ENCODE data around the gene RFNG. TPM values are rescaled to one million over a fixed set of nuclear protein-coding genes. Genes with fewer than 3 reads are reported as not detected.
A peak's percentile ranks its signal among the peaks of the same experiment; 100 is the strongest.

RFNG gene
- polyA plus RNA-seq, 2 of the 4 experiments (the other 2 are of a cell fraction), result 8.4 to 25.7 TPM

DNA sequence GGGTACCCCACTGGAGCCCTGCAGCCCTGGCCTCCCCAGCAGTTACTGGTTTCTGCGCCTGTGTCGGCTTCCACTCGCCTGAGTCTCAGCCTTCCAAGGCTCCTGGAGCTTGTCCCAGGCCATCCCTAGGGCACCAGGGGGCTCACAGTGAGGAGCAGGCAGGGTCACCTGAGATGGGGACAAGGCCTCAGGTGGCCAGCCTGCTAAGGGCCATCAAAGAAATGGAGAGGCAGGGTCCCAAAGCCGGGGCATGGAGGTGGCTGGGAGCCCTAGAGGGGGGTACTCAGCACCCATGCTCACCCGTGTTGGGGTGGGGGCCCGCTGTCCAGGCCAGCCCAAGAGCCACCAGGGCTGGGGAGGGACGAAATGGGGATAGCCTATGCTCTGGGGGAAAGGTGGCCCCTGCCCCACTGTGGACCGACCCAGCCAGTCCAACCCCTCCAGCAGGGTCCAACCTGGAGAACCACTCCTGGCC, 45.1 kb upstream of the RFNG start (continued):
- TF ChIP-seq NFE2L2 (conservative IDR thresholded peaks at IDR 0.05; ENCODE audit: low read length) (no peak), HEYL (CRISPR knock-in tag; IDR thresholded peaks at IDR 0.05) (no peak)
- TF ChIP-seq, protein P1, sequence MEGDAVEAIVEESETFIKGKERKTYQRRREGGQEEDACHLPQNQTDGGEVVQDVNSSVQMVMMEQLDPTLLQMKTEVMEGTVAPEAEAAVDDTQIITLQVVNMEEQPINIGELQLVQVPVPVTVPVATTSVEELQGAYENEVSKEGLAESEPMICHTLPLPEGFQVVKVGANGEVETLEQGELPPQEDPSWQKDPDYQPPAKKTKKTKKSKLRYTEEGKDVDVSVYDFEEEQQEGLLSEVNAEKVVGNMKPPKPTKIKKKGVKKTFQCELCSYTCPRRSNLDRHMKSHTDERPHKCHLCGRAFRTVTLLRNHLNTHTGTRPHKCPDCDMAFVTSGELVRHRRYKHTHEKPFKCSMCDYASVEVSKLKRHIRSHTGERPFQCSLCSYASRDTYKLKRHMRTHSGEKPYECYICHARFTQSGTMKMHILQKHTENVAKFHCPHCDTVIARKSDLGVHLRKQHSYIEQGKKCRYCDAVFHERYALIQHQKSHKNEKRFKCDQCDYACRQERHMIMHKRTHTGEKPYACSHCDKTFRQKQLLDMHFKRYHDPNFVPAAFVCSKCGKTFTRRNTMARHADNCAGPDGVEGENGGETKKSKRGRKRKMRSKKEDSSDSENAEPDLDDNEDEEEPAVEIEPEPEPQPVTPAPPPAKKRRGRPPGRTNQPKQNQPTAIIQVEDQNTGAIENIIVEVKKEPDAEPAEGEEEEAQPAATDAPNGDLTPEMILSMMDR (IDR thresholded peaks at IDR 0.05), result no peak

DNA sequence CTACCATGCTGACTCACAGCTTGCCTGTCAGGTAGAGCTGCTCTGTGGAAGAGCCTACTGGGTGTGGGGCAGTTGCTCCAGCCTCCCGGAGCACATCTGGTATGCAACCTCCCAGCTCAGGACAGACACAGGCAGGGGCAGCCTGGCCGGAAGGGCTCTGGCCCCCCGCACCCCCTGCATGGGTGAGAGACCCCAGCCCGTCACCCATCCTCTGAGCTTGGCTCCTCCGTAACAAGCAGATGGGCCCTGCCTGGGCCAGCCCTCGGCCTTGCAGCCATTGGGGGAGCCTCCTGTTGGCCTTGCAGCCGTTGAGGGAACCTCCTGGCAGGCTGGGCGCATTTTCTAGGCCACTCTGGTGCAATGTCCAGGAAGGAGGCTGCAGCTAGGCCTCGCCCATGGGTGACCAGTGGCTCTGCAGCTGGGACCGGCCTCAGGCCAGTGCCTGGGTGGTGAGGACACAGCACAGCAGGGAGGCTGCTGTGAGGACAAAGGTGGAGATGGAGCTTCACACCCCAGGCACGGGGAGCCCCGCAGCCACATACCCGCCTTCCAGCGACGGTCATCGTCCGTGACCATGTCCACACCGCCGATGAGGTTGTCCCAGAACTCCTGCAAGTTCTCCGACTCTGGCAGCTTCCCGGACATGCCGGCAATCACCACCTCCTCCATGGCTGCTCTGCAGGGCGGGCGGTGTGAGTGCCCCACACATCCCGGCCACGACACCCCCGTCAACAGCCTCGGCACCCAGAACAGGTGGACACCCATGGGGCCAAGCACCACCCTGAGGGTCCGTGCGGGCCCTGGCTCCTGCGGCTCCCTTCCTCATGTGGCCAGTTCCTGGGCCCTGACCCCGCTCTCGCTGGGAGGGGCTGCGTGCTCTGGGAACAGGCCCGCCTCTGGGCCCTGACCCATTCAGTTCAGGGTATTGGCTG, 44.4 kb upstream of the RFNG start:
- peak overlapping the region; percentile 97 for H3K4me2 ChIP-seq
- no peaks in the 10 kb centered on the region for H3K9me3 ChIP-seq
- H3K27ac ChIP-seq, result peak overlapping the region; percentile 95 to 96
- no peak for FAIRE-seq
- peak overlapping the region; percentile 91 for H3K4me3 ChIP-seq
- TF ChIP-seq ESRRA (IDR thresholded peaks at IDR 0.05; ENCODE audit: borderline replicate concordance, low read length), result no peak
- TF ChIP-seq EHMT2 (IDR thresholded peaks at IDR 0.05; ENCODE audit: low read depth), result no peak
- TF ChIP-seq TP53 (CRISPR knock-in tag; IDR thresholded peaks at IDR 0.05), result peak; percentile 34; the same call in 1 of the 2 replicates
- no peak for TF ChIP-seq MAFK (IDR thresholded peaks at IDR 0.05; ENCODE audit: partially characterized antibody)
- ChIA-PET CTCF (interaction anchor here (0.7 to 3.1 kb wide), 9 partner anchors 9 to 136 kb away, joined by 3 to 17 read pairs (median 5); partner anchors contain the start of gene DCXR), POLR2A (no interaction called here)
- peaks cover 36% of the 10 kb centered on the region for H3K4me1 ChIP-seq
- ATAC-seq, result no peak
- 89% methylated on average over 31 of the region's 35 CpGs for WGBS (ENCODE audit: missing lambda C conversion rate)
- no peak for DNase-seq (ENCODE audit: low read depth in 1 of 2, low spot score in 1 of 2)

DNA sequence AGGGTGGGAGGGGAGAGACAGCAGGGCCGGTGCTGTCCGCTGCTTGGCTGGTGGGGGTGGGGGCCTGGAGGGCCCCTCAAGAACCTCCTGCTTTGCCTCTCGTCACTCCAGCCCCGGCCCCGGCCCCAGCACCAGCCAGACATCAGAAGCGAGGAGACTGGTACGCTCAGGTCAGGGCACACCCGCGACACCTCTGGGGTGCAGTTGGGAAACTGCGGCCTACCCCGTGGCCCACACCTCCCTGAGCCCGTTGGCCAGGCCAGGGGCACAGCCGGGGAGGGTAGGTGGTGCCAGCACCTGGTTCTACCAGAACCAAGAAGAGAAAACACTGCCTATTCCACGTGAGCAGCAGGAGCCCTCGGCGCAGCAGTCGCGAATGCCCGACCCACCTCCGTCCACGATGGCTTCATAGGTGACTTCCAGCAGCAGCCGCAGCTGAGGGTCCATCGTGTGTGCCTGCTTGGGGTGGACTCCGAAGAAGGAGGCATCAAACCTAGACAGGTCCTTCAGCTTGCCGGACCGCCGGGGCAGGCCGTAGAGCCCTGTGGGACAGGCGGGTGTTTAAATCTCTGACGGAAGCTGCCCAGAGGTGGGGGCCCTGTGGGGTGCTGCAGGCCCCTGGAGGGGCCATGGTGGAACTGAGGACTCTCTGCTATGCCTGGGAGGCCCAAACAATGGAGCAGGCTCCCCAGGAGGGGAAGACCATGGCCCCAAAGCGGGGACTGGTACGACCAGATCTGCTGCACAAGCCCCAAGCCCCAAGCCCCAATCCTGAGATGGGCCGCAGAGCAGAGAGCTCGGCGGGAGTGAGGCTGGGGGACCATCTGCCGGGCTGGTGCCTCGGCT, 43.5 kb upstream of the RFNG start:
- no peak overlapping the region; the same call in 2 of the 3 replicates for H3K4me3 ChIP-seq
- peak overlapping the region in 1 of 2 experiments; percentile 96; a peak in 2 of 6 replicates for H3K27ac ChIP-seq
- FAIRE-seq, result no peak
- WGBS (ENCODE audit: missing lambda C conversion rate), result 92% methylated on average over 34 of the region's 37 CpGs
- TF ChIP-seq POLR2A (IDR thresholded peaks at IDR 0.05; ENCODE audit: low read length) (no peak), EHF (CRISPR knock-in tag; IDR thresholded peaks at IDR 0.05) (no peak), TFCP2L1 (CRISPR knock-in tag; IDR thresholded peaks at IDR 0.05) (no peak), SMC3 (IDR thresholded peaks at IDR 0.05) (no peak), RFX5 (IDR thresholded peaks at IDR 0.05) (no peak), SREBF2 (IDR thresholded peaks at IDR 0.05) (no peak), GATA3 (IDR thresholded peaks at IDR 0.05; ENCODE audit: borderline replicate concordance) (no peak), KDM1A (IDR thresholded peaks at IDR 0.05; ENCODE audit: low read depth) (no peak), RNF2 (IDR thresholded peaks at IDR 0.05; ENCODE audit: borderline replicate concordance, low read depth) (no peak), RCOR1 (IDR thresholded peaks at IDR 0.05; ENCODE audit: low read depth, low read length) (no peak), EHMT2 (IDR thresholded peaks at IDR 0.05; ENCODE audit: low read depth) (no peak)
- TF ChIP-seq, protein P2, sequence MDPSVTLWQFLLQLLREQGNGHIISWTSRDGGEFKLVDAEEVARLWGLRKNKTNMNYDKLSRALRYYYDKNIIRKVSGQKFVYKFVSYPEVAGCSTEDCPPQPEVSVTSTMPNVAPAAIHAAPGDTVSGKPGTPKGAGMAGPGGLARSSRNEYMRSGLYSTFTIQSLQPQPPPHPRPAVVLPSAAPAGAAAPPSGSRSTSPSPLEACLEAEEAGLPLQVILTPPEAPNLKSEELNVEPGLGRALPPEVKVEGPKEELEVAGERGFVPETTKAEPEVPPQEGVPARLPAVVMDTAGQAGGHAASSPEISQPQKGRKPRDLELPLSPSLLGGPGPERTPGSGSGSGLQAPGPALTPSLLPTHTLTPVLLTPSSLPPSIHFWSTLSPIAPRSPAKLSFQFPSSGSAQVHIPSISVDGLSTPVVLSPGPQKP (IDR thresholded peaks at IDR 0.05; ENCODE audit: low read depth, low read length), result no peak
- TF ChIP-seq, protein P3, sequence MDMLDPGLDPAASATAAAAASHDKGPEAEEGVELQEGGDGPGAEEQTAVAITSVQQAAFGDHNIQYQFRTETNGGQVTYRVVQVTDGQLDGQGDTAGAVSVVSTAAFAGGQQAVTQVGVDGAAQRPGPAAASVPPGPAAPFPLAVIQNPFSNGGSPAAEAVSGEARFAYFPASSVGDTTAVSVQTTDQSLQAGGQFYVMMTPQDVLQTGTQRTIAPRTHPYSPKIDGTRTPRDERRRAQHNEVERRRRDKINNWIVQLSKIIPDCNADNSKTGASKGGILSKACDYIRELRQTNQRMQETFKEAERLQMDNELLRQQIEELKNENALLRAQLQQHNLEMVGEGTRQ (IDR thresholded peaks at IDR 0.05), result no peak
- TF ChIP-seq, protein P4, sequence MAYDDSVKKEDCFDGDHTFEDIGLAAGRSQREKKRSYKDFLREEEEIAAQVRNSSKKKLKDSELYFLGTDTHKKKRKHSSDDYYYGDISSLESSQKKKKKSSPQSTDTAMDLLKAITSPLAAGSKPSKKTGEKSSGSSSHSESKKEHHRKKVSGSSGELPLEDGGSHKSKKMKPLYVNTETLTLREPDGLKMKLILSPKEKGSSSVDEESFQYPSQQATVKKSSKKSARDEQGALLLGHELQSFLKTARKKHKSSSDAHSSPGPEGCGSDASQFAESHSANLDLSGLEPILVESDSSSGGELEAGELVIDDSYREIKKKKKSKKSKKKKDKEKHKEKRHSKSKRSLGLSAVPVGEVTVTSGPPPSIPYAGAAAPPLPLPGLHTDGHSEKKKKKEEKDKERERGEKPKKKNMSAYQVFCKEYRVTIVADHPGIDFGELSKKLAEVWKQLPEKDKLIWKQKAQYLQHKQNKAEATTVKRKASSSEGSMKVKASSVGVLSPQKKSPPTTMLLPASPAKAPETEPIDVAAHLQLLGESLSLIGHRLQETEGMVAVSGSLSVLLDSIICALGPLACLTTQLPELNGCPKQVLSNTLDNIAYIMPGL (CRISPR knock-in tag; IDR thresholded peaks at IDR 0.05; ENCODE audit: borderline replicate concordance), result no peak
- H3K9me3 ChIP-seq, result no peaks in the 10 kb centered on the region
- peaks cover 30% of the 10 kb centered on the region for H3K4me1 ChIP-seq
- ChIA-PET CTCF (interaction anchor here (1.2 to 3.1 kb wide), 5 partner anchors 9 to 136 kb away, joined by 3 to 17 read pairs (median 6); no protein-coding TSS in a partner anchor), POLR2A (no interaction called here)
- no peak for ATAC-seq
- no peak for DNase-seq (ENCODE audit: low read depth in 1 of 2, low spot score in 1 of 2)
- H3K4me2 ChIP-seq, result peak overlapping the region; percentile 97

Measured in A549 (cell line).